ENCODE results near the gene RHBDL1.

GRCh38 chr16:659618-660017 lies 15.9 kb upstream of the RHBDL1 start:
- TF ChIP-seq ZNF16 (tag by site-specific recombination; IDR thresholded peaks at IDR 0.05; ENCODE audit: low read depth), result no peak
- TF ChIP-seq CTCF (tag by site-specific recombination; IDR thresholded peaks at IDR 0.05), result no peak
- no peak for TF ChIP-seq ZNF600 (tag by site-specific recombination; IDR thresholded peaks at IDR 0.05)
- no peak for TF ChIP-seq ZNF664 (tag by site-specific recombination; IDR thresholded peaks at IDR 0.05)
- no peak for TF ChIP-seq ZNF274 (IDR thresholded peaks at IDR 0.05; ENCODE audit: low read length)
- TF ChIP-seq ZNF274 (tag by site-specific recombination; IDR thresholded peaks at IDR 0.05; ENCODE audit: borderline replicate concordance), result no peak
- TF ChIP-seq ZNF513 (tag by site-specific recombination; IDR thresholded peaks at IDR 0.05), result no peak
- TF ChIP-seq OVOL3 (tag by site-specific recombination; IDR thresholded peaks at IDR 0.05), result no peak
- no peak for TF ChIP-seq ZNF404 (tag by site-specific recombination; IDR thresholded peaks at IDR 0.05)
- no peak for TF ChIP-seq ZNF398 (tag by site-specific recombination; IDR thresholded peaks at IDR 0.05)
- TF ChIP-seq ZNF140 (tag by site-specific recombination; IDR thresholded peaks at IDR 0.05), result no peak
- TF ChIP-seq ZBTB49 (tag by site-specific recombination; IDR thresholded peaks at IDR 0.05; ENCODE audit: low read depth), result no peak
- TF ChIP-seq MZF1 (tag by site-specific recombination; IDR thresholded peaks at IDR 0.05; ENCODE audit: borderline replicate concordance), result no peak
- TF ChIP-seq HOXA7 (CRISPR knock-in tag; IDR thresholded peaks at IDR 0.05; ENCODE audit: borderline replicate concordance), result no peak
- TF ChIP-seq REST (tag by site-specific recombination; IDR thresholded peaks at IDR 0.05), result no peak
